Tibial nerve (tissue), 4 donors: ENCODE data around the gene ZP4.

ENCODE experiments used
- CTCF ChIP-seq, 5 experiments: fragments of 200-600 bp in 3 of 5; fragments of 450-650 bp in 2 of 5; sonication (generic) in 3 of 5; IDR thresholded peaks; one replicate each; pipeline ENCODE4 v1.5.1; 2016 to 2019; ENCODE audit warnings: antibody characterized with exemption in 5 of 5, mild to moderate bottlenecking in 3 of 5, moderate library complexity in 2 of 5
- EP300 ChIP-seq, 2 donors: sonication (generic); formaldehyde crosslinking; IDR thresholded peaks; one replicate each; pipeline ENCODE4 v1.6.1; 2017; ENCODE audit warnings: antibody characterized with exemption in 2 of 2, mild to moderate bottlenecking in 1 of 2
- POLR2A ChIP-seq, 2 donors: fragments of 450-650 bp; IDR thresholded peaks; one replicate each; pipeline ENCODE4 v1.6.1; 2017; ENCODE audit warnings: antibody characterized with exemption in 2 of 2, mild to moderate bottlenecking in 2 of 2, moderate library complexity in 2 of 2

GRCh38 chr1:237932816-237933215 is 42.1 kb upstream of the ZP4 start:
- no peak for TF ChIP-seq CTCF (IDR thresholded peaks at IDR 0.05)
- no peak for TF ChIP-seq POLR2A (IDR thresholded peaks at IDR 0.05)
- TF ChIP-seq EP300 (IDR thresholded peaks at IDR 0.05): no peak
